Measurements from ENCODE around the gene SFXN5.

Gene SFXN5

GRCh38 chr2:72974436-72974754 is 97.1 kb downstream of the SFXN5 start:
- no peak for TF ChIP-seq CTCF (IDR thresholded peaks at IDR 0.05; ENCODE audit: control extremely low read depth, extremely low read depth, low read depth, missing control alignments)
- ChIA-PET CTCF (interaction anchor here (0.7 to 10.0 kb wide), 24 partner anchors 11 to 238 kb away, joined by 3 to 150 read pairs (median 7); partner anchors contain the start of genes EMX1 and SPR), POLR2A (interaction anchor here (0.7 kb wide), 1 partner anchor 49 kb away, joined by 3 read pairs; no protein-coding TSS in a partner anchor)
- DNase-seq (ENCODE audit: extremely low spot score) = no peak

GRCh38 chr2:72973566-72974435 is 97.7 kb downstream of the SFXN5 start:
- POLR2A ChIA-PET = interaction anchor here (0.7 kb wide), 1 partner anchor 50 kb away, joined by 3 read pairs; no protein-coding TSS in a partner anchor
- CTCF ChIA-PET = interaction anchor here (0.6 to 10.0 kb wide), 30 partner anchors 10 to 238 kb away, joined by 3 to 150 read pairs (median 4); partner anchors contain the start of genes EMX1 and SPR
- DNase-seq (ENCODE audit: extremely low spot score) = peak; percentile 84
- peak; percentile 85 for TF ChIP-seq CTCF (IDR thresholded peaks at IDR 0.05; ENCODE audit: control extremely low read depth, extremely low read depth, low read depth, missing control alignments)

- CTCF ChIA-PET = interaction anchor here (0.8 to 10.0 kb wide), 18 partner anchors 12 to 204 kb away, joined by 3 to 150 read pairs (median 8); partner anchors contain the start of genes EMX1 and SPR
- no peak for TF ChIP-seq CTCF (IDR thresholded peaks at IDR 0.05; ENCODE audit: control extremely low read depth, extremely low read depth, low read depth, missing control alignments)
- DNase-seq (ENCODE audit: extremely low spot score) = no peak
- POLR2A ChIA-PET = no interaction called here
These were observed 98.4 kb downstream of the SFXN5 start for GRCh38 chr2:72973137-72973535.

- TF ChIP-seq CTCF (IDR thresholded peaks at IDR 0.05; ENCODE audit: control extremely low read depth, extremely low read depth, low read depth, missing control alignments) = no peak
- DNase-seq (ENCODE audit: extremely low spot score) = no peak
- CTCF ChIA-PET = interaction anchor here (1.0 to 10.0 kb wide), 12 partner anchors 12 to 91 kb away, joined by 3 to 150 read pairs (median 10); partner anchors contain the start of gene SPR
- POLR2A ChIA-PET = no interaction called here
These were observed 99.0 kb downstream of the SFXN5 start for GRCh38 chr2:72972352-72973136.

GRCh38 chr2:72971036-72971435 is 100.5 kb downstream of the SFXN5 start:
- TF ChIP-seq CTCF (IDR thresholded peaks at IDR 0.05; ENCODE audit: control extremely low read depth, extremely low read depth, low read depth, missing control alignments) = no peak
- ChIA-PET CTCF (interaction anchor here (1.4 to 10.0 kb wide), 3 partner anchors 14 to 78 kb away, joined by 3 to 150 read pairs (median 43); no protein-coding TSS in a partner anchor), POLR2A (no interaction called here)
- DNase-seq (ENCODE audit: extremely low spot score) = no peak

GRCh38 chr2:72969706-72970105 is 101.8 kb downstream of the SFXN5 start:
- POLR2A ChIA-PET = no interaction called here
- no peak for DNase-seq (ENCODE audit: extremely low spot score)
- CTCF ChIA-PET = interaction anchor here (10.0 kb wide), 1 partner anchor 76 kb away, joined by 150 read pairs; no protein-coding TSS in a partner anchor
- TF ChIP-seq CTCF (IDR thresholded peaks at IDR 0.05; ENCODE audit: control extremely low read depth, extremely low read depth, low read depth, missing control alignments) = no peak
